ENCODE measurements around the gene SFMBT2.
"Not testable (repeated sequence)": the region's sequence is repeated elsewhere in the genome, so short reads cannot be mapped to it uniquely, and the experiment has no call there.

Gene SFMBT2

GRCh38 chr10:7401782-7402181 lies 9.1 kb downstream of the SFMBT2 start:
- no peak for DNase-seq

DNA sequence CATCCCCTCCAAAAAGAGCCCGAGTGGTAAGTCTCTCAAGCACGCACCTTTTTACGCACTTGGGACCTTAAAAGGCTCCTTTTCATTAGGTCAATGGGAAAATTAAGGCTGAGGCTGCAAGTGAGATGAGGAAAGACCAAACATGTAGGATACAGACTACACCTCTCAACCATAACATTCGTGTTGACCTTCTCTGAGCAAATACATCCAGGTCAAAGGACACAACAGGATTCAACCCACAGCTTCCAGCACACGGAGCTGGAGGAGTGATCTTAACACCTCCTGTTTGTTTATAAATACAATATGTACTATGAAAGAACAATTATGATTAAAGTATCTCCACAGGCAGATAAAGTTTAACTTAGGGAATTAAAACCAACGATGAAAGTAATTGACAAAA lies 9.7 kb downstream of the SFMBT2 start:
- DNase-seq, result no peak

- peak in 9 of 51 donors; percentile 11 to 47 (median 29) for DNase-seq
These were observed 10.6 kb downstream of the SFMBT2 start for GRCh38 chr10:7400068-7400715.

DNA sequence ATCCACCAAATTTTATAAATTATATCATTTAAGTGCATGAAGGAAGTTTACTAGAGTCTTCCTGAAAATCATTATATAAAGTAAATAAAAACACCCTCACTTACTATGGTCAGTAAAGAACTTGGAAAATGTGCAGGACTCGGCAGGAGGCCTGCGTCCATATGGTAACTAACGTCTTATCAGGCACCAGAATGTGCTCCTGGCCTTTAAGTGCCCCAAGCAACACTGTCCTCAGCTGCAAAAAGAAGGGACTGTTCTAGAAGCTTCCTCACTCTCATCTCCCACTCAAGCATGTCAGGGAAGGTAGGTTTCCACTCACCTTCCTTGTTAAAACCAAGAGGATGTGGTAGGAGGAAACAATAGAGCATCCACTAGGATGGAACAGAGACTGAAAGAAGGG lies 11.3 kb downstream of the SFMBT2 start:
- DNase-seq, result no peak

GRCh38 chr10:7397049-7398035 lies 13.5 kb downstream of the SFMBT2 start:
- DNase-seq, result peak in 5 of 51 donors; percentile 10 to 30 (median 19)

GRCh38 chr10:7392301-7392700 lies 18.5 kb downstream of the SFMBT2 start:
- not testable (repeated sequence) for DNase-seq

GRCh38 chr10:7391748-7392147 lies 19.1 kb downstream of the SFMBT2 start:
- no peak for DNase-seq

GRCh38 chr10:7390689-7391110 lies 20.1 kb downstream of the SFMBT2 start:
- DNase-seq, result not testable (repeated sequence)

- DNase-seq, result no peak
These were observed 21.0 kb downstream of the SFMBT2 start for GRCh38 chr10:7389844-7390243.

DNA sequence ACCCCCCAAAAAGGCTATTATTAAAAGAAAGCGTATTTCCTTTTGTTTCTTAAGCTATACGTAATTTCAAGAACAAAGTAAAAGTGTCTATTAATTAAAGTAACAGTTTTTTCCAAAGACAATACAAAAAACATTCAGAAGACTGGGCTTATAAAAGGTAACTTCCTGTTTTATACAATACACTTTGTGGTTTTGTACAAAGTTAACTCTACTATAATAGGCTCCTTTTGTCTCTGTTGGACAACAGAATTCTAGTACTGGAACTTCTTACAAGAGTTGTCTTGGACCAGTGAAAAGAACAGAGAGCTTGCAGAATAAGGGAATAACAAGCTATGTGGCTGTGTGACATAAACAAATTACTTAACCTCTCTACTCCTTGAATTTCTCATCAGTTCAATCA lies 21.5 kb downstream of the SFMBT2 start:
- DNase-seq, result no peak

GRCh38 chr10:7388602-7389001 lies 22.2 kb downstream of the SFMBT2 start:
- no peak for DNase-seq

- not testable (repeated sequence) for DNase-seq
These were observed 22.7 kb downstream of the SFMBT2 start for GRCh38 chr10:7388149-7388548.

GRCh38 chr10:7385114-7385513 lies 25.7 kb downstream of the SFMBT2 start:
- DNase-seq, result no peak

- DNase-seq, result no peak
These were observed 27.4 kb downstream of the SFMBT2 start for GRCh38 chr10:7383442-7383841.

DNA sequence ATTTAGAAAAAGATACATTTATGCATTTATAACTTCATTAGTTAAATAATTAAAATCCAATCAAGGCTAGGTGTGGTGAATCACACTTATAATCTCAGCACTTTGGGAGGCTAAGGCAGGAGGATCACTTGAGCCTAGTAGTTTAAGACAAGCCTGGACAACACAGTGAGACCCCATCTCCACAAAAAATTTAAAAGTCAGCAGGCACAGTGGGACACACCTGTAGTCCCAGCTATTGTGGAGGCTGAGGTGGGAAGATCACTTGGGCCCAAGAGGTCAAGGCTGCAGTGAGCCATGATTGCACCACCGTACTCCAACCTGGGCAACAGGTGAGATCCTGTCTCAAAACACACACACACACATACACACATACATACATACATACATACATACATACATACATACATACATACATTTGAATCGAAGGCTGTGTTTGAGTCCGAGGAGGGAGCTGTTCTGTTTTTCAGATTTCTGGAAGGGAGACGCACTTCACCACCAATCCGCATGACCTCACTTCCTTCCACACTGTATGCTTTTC lies 30.1 kb downstream of the SFMBT2 start:
- DNase-seq, result no peak

DNA sequence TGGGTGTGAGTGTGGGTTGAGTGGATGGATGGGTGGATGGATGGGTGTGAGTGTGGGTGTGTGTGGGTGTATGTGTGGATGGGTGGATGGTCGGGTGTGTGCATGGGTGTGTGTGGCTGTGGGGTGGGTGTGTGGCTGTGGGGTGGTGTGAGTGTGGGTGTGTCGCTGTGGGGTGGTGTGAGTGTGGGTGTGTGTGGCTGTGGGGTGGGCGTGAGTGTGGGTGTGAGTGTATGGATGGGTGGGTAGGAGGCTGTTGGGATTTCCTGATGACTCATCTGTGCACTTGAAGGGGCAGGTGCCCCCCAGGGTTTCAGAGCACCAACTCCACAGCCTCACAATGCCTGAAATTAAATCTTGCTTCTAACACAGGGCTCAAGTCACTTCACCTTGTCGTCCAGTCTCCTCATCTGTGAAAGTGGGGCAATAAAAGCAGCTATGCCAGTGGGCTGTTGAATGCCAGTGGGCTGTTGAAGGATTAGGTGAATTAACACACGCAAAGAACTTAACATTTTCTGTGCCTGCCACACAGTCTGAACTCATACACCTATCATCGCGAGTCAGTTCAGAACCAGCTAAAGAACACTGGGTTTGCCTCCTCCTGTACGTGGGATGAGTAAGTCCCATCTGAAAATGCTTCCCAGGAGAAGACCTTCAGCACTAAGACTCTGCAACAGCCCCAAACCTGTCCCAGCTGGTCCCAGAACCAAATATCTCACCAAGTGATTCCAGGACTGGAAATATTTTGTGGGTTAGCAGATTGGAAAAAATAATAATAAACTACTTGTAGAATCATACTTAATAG lies 32.0 kb downstream of the SFMBT2 start:
- DNase-seq, result no peak

DNA sequence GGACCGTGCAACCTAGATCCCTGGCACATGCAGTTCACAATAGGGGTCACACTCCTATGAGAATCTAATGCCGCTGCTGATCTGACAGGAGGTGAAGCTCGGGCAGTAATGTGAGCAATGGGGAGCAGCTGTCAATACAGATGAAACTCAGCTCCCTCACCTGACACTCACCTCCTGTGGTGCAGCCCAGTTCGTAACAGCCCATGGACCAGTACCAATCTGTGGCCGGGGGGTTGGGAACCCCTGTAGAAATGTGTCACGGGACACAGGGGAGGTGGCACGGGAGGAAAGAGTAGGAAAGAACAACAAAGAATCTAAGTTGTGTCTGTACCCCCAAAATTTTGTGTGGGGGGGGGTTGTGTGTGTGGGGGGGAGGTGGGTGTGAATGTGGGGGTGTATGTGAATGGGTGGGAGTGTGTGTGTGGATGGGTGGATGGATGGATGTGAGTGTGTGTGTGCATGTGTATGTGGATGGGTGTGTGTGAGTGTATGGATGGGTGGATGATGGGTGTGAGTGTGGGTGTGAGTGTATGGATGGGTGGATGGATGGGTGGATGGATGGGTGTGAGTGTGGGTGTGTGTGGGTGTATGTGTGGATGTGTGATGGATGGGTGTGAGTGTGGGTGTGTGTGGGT lies 33.1 kb downstream of the SFMBT2 start:
- DNase-seq, result no peak

GRCh38 chr10:7374795-7375194 lies 36.0 kb downstream of the SFMBT2 start:
- DNase-seq, result no peak

- no peak for DNase-seq
These were observed 37.8 kb downstream of the SFMBT2 start for GRCh38 chr10:7373039-7373438.

DNA sequence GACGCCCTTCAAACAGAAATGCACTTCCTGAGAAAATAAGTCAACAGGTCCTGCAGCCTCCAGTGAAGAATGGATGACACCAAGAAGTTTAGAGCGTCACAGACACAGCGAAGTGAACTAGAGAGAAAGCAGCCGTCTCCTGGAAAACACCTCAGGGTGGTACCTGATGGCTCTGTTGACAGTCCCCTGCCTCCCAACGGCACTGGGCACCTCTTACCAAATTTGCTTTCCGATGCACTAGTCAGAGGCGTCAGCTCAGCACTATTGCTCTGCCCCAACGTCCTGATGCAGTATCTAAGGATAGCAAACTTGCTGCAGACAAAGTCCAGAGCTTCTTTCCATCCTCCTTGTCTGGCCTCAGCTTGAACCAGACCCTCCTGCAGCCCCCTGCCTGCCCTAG lies 38.3 kb downstream of the SFMBT2 start:
- no peak for DNase-seq

GRCh38 chr10:7370511-7370910 lies 40.3 kb downstream of the SFMBT2 start:
- no peak for DNase-seq

Measured in hypothalamus (tissue), 51 donors.